8988T (cell line): ENCODE results near the gene GGT1.
A peak's percentile ranks its signal among the peaks of the same experiment; 100 is the strongest.
"Not testable (repeated sequence)": the region's sequence is repeated elsewhere in the genome, so short reads cannot be mapped to it uniquely, and the experiment has no call there.

ENCODE experiments used
- DNase-seq: peaks from one replicate; pipeline ENCODE4 v3.0.0; 2011

The GGT1 gene

DNA sequence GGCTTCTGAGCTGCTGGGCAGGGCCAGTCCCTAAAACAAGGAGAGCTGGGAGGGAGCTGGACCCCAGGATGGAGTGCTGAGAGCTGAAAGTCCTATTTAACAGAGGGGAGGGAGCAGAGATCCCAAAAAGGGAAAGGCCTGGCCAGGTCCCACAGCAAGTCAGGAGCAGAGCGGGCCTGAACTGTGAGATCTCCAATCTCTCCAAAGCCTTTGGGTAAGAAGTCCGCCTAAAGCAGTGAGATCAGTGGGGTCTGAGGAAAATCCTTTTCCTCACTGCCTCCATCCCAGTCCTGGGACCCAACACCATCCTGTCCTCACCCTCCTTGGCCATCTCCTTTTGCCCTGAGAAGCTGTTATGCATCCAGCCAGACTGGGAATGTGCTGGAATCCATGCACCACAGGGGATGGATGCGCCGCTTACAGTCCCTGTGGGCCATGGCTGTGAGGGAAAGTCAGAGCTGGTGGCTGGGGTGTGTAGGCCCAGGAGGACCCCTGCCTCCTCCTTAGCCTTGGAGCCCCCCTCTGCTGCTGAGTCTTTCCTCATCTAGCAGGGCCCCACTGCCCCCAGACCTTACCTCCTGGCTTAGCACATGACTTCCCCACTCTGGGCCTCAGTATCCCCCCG is 18.7 kb upstream of the GGT1 start:
- DNase-seq: no peak

DNA sequence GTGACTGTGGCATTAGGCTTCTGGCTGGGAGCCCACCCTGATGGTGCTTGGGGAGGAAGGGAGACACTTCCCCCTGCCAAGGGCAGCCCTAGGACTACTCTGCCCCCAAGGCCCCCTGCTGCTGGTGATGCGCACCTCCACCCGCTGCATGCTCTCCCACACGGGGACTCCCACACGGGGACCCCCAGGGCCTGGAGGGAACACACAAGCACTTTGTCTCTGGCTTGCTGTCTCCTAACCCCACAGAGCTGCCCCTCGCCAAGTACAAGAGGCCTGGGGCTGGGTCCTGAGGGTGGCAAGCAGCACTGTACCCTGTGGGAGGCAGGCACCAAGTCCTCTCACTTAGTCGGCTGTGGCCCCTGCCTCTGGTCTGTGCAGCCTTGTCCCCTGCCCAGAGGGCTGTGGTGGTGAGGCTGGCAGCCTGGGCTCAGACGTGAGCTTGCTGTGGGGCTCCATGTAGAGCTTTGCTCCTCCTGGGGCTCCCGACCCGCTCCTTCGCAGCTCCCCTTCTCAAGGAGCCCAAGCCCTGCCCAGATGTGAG is 18.1 kb upstream of the GGT1 start:
- no peak for DNase-seq

DNA sequence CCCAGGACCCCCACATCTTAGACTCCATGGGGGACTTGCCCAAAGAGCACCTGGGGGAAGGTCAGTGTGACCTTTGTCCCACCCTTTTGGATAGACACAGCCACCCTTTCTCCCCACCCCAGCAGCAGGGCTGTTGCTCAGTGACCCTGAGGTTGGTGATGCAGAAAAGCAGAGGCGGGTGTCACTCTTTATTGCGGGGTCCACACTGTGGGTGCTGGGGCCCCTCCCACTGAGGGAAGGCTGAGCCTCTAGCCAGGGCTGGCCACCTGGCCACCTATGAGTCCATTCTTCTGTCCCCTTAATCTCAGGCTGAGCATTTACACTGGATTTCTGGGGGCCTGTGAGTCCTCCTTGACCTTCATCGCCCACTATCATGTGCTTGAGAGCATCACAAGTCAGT is 17.5 kb upstream of the GGT1 start:
- no peak for DNase-seq

DNA sequence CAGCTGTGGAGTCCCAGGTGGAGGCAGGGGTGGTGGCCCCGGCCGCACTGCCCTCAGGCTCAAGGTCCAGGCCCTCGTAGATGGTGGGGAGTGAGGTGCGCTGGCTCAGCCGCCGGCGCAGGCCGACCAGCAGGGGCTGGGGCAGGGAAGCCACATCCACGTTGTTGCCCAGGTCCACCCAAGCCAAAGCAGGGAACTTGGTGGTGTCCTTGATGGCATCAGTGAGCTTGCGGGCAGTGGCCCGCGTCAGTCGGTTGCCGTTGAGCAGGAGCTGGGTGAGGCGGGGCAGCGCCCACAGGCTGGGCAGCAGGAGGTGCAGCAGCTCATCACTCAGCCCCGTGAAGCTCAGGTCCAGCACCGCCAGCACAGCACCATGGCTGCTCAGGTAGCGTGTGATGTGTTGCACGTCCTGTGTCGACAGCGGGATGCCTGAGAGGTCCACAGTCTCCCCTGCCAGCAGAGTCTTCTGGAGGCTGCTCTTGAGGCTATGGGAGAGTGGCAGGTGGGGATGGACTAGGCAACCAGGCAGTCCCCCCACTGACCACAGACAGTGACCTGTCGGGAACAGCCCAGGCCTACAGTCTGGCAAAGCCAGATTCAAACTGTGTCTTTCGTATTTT is 17.0 kb upstream of the GGT1 start:
- DNase-seq: no peak

DNA sequence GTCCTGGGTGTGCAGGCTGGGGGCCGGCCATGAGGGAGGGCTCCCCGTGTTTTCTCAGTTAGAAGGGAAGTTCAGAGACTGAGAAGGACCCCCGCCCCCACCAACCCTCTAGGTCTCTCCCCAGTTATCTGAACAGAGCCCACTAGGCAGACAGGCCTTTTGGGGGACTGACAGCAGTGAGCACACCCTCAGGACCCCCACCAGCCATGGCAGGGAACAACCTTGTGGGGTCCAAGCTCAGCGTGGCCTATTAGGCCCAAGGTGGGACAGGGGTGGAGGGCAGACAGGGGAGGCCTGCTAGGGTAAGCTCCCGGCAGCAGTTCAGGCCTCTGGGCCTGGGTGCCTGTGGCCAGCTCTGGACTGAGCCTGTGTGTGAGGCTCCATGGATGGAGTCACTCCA is 15.7 kb upstream of the GGT1 start:
- no peak for DNase-seq

DNA sequence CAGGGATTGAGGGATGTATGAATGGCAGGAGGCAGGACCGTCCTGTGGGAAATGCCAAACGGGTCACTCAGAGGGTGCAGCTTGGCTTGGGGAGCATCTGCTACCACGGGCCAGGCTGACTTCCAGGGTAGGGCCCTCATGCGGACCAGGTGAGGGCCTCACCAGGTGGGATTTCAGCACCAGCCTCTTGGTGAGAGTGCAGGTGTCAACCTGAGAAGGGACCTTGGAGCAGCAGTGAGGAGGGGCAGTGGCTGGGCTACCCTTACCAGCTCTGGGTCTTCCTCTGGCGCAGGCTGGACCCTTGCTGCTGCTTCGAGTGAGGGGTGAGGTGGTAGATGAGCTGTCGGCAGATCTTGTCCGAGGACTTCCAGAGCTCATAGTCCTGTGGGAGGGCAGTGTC is 15.0 kb upstream of the GGT1 start:
- DNase-seq: no peak

DNA sequence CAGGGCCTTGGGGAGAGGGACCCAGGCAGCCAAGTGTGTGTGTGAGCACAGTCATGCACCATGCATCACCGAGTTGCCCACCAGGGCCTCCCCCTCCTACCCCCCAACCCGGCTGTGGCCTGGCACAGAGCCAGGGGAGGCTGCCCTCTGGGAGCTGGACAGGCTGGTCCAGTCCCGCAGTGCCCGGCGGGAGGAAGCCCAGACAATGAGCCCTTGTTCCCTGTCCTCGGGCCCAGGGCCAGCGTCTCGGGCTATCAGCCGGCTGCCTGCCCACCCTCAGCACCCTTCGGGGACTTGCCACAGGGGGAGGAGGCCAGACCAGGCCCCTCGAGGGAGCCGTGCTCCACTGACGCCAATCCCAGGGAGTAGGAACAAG is 14.6 kb upstream of the GGT1 start:
- no peak for DNase-seq

DNA sequence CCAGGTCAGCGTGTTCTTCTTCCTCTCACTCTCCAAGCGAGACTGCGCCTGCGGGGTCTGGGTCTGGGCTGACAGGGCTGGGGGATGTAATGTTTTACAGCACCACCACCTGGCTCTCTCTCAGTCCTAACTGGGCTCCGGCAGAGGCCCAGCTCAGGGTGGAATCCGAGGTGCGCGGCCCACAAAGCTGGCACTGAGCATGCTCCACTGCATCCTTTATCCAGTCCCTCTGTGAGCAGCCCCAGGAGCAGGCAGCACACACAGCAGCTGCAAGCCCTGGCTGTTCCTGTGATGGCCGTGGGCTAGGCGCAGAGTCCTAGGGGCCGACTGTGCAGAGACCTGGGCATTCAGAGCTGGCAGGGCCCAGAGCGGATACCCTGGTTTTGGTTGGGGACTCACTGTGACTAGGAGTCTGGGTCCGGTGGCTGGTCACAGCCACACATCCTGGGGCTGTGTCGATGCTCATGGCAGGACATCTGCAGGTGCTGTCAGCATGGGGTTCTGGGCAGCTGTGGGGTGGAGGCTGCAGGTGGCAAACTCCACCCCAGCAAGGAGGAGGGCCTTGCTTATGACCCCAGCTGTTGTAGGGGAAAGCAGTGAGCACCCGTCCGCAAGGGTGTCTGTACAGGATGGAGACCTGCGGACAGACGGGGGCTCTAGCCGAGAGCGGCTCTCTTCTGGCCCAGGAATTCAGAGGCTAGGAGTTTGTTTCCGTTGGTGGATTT is 14.1 kb upstream of the GGT1 start:
- no peak for DNase-seq

DNA sequence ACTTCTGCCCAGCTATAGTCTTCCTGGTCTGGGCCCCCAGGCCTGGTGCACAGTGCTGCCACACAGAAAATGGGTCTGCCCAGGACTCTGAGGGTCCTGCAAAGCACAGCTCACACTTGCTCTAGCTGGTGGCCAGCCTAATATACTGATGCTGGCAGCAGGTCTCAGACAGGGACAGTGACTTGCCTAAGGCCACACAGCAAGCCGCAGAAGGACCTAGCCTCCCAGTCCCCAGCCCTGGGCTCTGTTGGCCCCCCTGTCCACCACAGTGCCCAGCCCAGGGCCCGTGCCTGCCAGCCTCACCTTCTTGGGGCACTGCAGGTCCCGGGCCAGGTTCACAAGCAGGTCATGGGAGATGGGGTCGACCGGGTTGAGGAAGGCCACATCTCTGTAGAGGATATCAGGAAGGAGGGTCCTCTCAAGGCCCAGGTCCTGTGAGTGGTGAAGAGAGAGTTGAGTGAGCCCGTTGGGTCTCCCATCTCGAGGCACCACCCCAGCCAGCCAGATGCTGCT is 13.4 kb upstream of the GGT1 start:
- no peak for DNase-seq

DNA sequence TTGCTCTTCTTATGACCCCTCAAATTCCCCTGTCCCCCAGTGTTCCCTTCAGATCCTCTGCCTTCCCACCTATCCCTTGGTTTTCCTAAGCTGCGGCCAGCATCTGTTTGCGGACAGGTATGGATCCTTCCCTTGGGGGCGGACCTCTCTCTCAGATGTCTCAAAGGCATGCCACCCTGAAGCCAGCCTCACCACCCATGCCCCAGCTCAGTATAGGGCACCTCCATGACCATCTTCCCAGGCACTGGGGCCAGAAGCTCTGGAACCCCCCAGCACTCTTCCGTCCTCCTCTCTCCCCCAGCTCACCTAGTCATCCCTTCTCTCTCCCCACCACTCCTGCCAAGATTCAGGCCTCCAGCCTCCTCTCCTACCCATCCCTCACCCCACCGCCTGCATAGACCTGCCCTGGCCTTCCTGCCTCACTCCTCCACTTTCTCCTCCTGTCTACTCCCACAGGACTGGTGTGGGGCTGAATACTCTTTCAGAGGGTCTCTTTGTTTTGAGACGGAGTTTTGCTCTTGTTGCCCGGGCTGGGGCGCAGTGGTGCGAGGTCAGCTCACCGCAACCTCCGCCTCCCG is 12.3 kb upstream of the GGT1 start:
- DNase-seq: no peak

DNA sequence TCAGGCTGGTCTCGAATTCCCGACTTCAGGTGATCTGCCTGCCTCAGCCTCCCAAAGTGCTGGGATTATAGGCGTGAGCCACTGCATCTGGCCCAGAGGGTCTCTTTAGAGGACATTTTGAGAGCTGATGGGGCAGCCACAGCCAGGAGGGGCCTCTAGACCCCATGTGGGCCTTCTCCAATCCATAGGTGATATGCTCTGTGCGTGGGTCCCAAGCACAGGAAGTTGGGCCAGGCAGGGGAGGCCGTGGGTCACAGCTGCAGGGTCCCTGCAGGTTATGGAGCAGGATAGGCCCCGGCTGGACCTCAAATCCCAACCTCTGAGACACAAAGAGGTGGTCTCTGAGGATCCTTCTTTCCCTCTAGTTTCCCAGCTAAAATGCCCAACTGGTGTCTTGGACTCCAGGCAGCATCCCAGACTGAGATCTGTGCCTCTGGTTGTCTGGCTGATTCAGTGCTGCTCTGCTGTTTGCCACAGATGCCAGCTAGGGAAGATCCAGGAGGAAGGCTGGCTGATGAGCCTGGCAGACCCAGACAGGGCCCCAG is 11.6 kb upstream of the GGT1 start:
- no peak for DNase-seq

DNA sequence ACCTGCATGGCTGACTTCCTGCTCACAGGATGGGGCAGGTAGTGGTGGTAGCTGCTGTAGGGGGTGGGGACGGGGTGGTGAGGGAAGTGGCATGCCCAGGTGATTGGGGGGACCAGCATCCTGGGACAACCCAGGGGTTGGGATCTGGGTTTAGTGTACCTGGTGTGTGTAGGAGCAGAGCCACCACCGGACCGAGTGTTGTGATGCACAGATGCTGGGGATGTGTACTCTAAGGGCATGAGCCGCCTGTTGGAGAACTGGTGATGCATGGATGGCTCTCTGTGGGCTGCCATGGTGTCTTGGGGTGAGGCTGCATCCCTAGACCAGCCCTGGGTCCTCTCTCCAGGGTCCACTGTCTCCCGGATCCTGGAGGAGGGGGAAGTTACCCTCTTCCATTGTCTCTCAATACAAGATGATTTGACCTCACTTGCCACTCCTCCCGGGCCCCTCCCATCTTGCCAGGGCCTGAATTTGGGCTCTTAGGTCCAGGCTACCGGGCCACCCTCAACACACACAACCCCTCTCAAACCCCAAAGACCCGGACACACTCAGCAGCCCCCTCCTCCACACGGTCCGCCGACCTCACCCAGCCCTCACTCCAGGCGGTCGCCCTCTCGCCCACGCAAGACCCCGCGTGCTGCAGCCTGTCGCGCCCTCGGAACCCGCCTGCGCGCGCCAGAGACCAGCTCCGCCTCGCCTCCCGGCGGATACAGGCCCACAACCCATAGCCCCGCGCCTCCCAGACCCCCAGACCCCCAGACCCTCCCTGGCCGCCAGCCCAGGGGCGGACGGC is 10.7 kb upstream of the GGT1 start:
- DNase-seq: peak; percentile 40

DNA sequence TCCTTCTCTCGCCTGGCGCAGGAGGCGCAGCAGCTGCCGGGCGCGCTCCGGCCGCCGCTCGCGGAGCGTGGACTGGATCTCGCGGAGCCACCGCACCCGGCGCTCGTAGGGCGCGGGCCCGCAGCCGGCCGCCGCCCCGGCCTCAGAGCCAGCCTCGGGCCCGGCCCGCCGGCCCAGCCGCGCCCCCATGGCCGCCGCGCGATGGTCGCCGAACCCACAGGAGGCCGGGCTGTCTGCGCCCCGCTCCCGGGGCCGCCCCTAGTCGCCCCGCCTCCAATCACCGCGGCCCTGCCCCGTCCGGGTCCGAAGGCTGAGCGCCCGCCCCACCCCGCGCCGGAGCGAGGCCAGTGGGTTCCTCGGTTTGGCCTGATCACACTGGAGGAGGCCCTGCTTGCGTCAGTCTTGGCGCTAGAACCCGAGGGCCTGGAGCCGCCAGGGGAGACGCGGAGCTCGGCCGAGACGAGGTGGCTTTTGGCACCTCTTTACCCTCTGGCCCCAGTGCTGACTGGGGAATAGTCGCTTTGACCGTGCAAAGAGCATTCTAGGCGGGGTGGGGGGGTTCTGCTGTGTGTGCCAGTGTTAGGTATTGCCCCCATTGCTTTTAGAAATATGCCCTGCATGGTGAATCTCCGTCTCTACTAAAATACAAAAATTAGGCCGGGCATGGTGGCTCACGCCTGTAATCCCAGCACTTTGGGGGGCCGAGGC is 10.0 kb upstream of the GGT1 start, which contains the start of gene LRRC75B:
Gene LRRC75B (minus strand): TSS at position 223 of the 708 bp plus-strand sequence. CDS start 34 bp downstream, at position 189.
- DNase-seq: peak; percentile 94

DNA sequence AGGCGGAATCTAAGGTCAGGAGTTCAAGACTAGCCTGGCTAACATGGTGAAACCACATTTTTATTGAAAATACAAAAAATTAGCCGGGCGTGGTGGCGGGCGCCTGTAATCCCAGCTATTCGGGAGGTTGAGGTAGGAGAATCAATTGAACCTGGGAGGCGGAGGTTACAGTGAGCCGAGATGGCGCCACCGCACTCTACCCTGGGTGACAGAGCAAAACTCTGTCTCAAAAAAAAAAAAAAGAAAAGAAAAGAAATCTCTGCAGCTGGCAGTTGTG is 9.5 kb upstream of the GGT1 start:
- DNase-seq: not testable (repeated sequence)

DNA sequence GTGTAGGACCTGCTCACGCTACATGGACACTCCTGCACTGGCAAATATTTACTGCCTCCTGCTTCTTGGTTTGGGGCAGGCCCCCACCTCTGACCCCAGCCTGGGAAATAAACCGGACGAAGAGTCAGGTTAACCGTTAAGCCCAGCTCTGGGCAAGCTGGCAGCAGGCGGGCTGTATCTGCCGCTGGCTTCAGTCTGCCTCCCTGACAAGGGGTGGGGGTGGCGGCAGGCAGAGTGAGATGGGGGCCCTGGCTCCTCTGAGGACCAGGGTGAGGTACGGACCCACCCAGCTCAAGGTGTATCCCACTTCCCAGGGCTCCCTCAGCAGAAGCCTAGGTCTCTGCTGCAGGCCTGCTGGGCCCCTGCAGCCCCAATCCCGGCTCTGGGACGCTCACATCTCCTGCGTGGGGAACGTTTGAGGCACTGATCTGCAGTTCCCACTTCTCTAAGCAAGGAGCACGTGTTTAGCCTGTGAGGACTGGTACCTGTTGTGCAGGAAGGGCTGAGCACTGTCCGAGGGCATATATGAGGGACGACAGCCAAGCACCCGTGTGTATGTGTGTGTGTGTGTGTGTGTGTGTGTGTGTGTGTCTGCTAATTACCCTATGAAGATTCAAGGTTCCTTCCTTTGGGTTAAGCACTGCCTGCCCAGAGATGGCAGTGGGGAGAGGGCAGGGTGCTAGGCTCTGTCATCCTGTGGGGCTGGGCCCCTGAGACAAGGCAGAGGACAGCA is 9.0 kb upstream of the GGT1 start:
- no peak for DNase-seq

DNA sequence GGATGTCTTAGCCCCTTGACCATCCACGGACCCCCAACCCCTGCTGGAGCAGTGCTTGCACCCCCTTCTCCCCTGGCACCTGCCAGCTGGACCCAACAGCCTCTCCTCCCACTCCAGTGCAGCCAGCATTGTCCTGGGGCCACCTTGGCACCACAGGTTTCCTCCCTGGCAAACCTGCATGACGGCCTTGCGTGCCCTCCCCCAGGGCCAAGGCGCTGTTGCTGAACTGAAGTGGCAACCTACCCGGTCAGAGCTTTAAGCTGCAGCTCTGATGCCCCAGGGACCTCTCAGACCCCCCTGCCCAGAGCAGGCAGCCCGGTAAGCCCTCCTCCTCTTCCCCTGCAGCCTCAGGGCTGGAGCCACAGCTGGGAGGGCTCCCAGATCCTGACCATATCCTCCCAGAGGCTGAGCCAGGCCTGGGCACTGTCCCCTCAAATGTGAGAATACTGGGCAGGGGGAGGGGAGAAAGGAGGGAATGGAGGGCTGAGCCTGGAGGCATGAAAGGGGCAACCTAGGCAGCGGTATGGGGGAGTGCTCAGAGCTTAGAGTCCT is 8.3 kb upstream of the GGT1 start:
- no peak for DNase-seq

DNA sequence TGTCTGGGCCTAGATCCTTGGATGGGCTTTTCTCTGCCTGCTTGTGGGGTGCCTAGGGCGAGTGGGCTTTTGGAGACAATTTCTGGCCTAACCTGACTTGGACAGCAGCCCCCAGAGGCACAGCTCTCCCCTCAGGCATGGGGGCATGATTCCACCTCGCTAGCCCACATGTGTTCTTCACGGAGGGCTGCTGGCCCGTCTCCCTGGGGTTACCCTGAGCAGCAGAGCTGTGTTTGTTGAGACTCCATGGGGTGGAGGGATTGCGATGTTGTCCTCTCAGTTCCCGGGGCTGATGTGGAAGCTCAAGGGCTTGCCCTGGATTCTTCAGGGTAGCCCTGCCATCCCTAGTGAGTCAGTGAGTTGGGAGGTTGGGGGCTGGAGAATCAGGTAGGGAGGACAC is 7.8 kb upstream of the GGT1 start:
- DNase-seq: no peak

DNA sequence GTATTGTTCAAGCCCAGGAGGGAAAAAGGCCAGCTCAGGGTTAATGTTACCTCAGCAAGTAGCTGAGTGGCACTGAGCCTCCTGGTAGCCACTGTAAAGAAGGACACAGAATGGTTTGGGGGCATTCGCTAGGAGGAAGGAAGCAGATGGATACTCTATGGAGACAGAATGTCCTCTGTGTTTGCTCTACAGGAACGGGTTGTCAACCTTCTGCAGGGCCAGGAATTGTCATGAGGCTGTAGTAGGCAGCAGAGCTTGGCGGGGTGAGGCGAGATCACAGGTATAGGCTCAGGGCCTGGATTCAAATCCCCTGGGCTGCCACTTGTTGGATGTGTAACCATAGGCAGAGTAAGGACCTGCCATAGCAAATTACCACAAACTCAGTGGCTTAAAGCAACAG is 7.1 kb upstream of the GGT1 start:
- no peak for DNase-seq

DNA sequence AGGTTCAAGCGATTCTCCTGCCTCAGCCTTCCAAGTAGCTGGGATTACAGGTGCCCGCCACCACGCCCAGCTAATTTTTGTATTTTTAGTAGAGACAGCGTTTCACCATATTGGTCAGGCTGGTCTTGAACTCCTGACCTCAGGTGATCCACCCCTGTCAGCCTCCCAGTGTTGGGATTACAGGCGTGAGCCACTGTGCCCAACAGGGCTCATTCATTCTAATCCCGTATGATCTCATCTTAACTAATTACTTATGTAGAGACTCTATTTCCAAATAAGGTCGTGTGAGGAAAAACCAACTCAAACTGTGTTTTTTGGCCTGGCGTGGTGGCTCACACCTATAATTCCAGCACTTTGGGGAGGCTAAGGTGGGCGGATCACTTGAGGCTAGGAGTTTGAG is 5.9 kb upstream of the GGT1 start:
- DNase-seq: not testable (repeated sequence)

DNA sequence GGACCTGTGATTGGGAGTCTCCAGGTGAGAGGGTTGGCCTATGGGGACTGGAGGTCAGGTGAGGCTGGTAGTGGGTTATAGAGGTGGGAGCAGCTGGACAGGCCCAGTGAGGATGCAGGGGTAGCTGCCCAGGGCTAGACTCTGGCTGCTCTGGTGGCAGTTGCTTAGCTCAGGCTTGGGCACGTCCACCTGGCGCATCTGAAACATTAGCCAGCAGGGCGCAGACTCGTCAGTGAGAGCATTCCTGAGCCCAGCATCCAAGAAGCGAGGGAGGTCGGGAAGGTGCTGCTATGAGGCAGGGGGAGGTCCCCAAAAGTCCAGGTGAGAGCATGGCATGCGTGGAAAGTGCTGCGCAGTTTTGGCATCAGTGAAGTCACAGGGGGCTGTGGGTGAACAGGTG is 3.5 kb upstream of the GGT1 start:
- no peak for DNase-seq
